HG02884 (cell line): Measurements from ENCODE around the gene BRSK1.

Experiments
- ATAC-seq: cut with Tn5 transposase; IDR thresholded peaks from one replicate; pipeline ENCODE4 v1.9.1; 2021; ENCODE audit warnings: mild to moderate bottlenecking, moderate library complexity; ENCODE audit not compliant: unreplicated experiment

Gene BRSK1

GRCh38 chr19:55283548-55284377 lies at the start of gene BRSK1:
Gene BRSK1, plus strand, starts transcription at chr19:55283997. Its CDS starts 446 bp downstream, at chr19:55284443.
- no peak for ATAC-seq

GRCh38 chr19:55238030-55238429 lies 45.8 kb upstream of the BRSK1 start:
- no peak for ATAC-seq

GRCh38 chr19:55239004-55239403 lies 44.8 kb upstream of the BRSK1 start:
- no peak for ATAC-seq

- ATAC-seq = no peak
Measured at GRCh38 chr19:55240713-55241020, 43.1 kb upstream of the BRSK1 start.

GRCh38 chr19:55241143-55241934 lies 42.5 kb upstream of the BRSK1 start:
- ATAC-seq = no peak

- ATAC-seq = no peak
Measured at GRCh38 chr19:55241935-55242464, 41.8 kb upstream of the BRSK1 start.

GRCh38 chr19:55242517-55242916 lies 41.3 kb upstream of the BRSK1 start:
- no peak for ATAC-seq

- no peak for ATAC-seq
Measured at GRCh38 chr19:55244004-55244680, 39.7 kb upstream of the BRSK1 start.

GRCh38 chr19:55245236-55245904 lies 38.4 kb upstream of the BRSK1 start:
- ATAC-seq = no peak

- ATAC-seq = no peak
Measured at GRCh38 chr19:55246462-55247451, 37.0 kb upstream of the BRSK1 start.

GRCh38 chr19:55247621-55248099 lies 36.1 kb upstream of the BRSK1 start:
- no peak for ATAC-seq

- no peak for ATAC-seq
Measured at GRCh38 chr19:55248166-55248675, 35.6 kb upstream of the BRSK1 start.

- ATAC-seq = no peak
Measured at GRCh38 chr19:55248704-55249103, 35.1 kb upstream of the BRSK1 start.

- no peak for ATAC-seq
Measured at GRCh38 chr19:55249841-55250240, 34.0 kb upstream of the BRSK1 start.

GRCh38 chr19:55250262-55251036 lies 33.3 kb upstream of the BRSK1 start:
- ATAC-seq = no peak

GRCh38 chr19:55251341-55252081 lies 32.3 kb upstream of the BRSK1 start:
- no peak for ATAC-seq

GRCh38 chr19:55252760-55253663 lies 30.8 kb upstream of the BRSK1 start:
- ATAC-seq = no peak
